NT2/D1 (cell line): ENCODE measurements around the gene STARD5.

Experiments used
- DNase-seq: peaks from one replicate; pipeline ENCODE4 v3.0.0-alpha.2; 2011; ENCODE audit warnings: low read depth, low spot score
- H3K27me3 ChIP-seq: 2 replicates; pipeline ENCODE4 v1.6.0; 2011; ENCODE audit warnings: mild to moderate bottlenecking; ENCODE audit not compliant: insufficient read length, insufficient read depth
- H3K36me3 ChIP-seq: 2 replicates; pipeline ENCODE4 v1.6.1; 2011; ENCODE audit warnings: mild to moderate bottlenecking, low read length, mixed read lengths; ENCODE audit not compliant: insufficient read depth, insufficient read length
- H3K4me1 ChIP-seq: 2 replicates; pipeline ENCODE4 v1.5.1; 2011; ENCODE audit not compliant: insufficient read depth, insufficient read length
- H3K4me3 ChIP-seq: 2 replicates; pipeline ENCODE4 v1.5.1; 2011; ENCODE audit warnings: low read depth; ENCODE audit not compliant: insufficient read length
- H3K9ac ChIP-seq: 2 replicates; pipeline ENCODE4 v1.6.0; 2011; ENCODE audit warnings: low read depth; ENCODE audit not compliant: insufficient read length
- H3K9me3 ChIP-seq: 2 replicates; pipeline ENCODE4 v1.5.1; 2011; ENCODE audit warnings: mild to moderate bottlenecking, low read length; ENCODE audit not compliant: insufficient read depth
- SUZ12 ChIP-seq: IDR thresholded peaks from 2 replicates; pipeline ENCODE4 v1.6.1; 2011; ENCODE audit not compliant: insufficient read length, insufficient read depth; ENCODE audit errors: extremely low read depth
- YY1 ChIP-seq: IDR thresholded peaks from 2 replicates; pipeline ENCODE4 v1.6.1; 2011; ENCODE audit not compliant: insufficient read length, insufficient read depth
- ZNF274 ChIP-seq: IDR thresholded peaks from 2 replicates; pipeline ENCODE4 v1.6.1; 2011; ENCODE audit warnings: mild to moderate bottlenecking, low read depth, low read length

Gene STARD5

GRCh38 chr15:81282606-81282895, 41.4 kb downstream of the STARD5 start:
- Histone ChIP-seq H3K9me3 (peaks cover 7% of the 10 kb centered on the region; the same call in 1 of the 2 replicates), H3K9ac (no peak overlapping the region), H3K27me3 (no peaks in the 10 kb centered on the region), H3K4me1 (no peaks in the 10 kb centered on the region), H3K4me3 (no peak overlapping the region), H3K36me3 (no peaks in the 10 kb centered on the region)
- TF ChIP-seq ZNF274 (no peak), SUZ12 (no peak), YY1 (no peak)
- no peak for DNase-seq

- no peak overlapping the region for H3K4me3 ChIP-seq
- no peaks in the 10 kb centered on the region for H3K36me3 ChIP-seq
- TF ChIP-seq ZNF274 (no peak), YY1 (no peak), SUZ12 (no peak)
- H3K9me3 ChIP-seq, result peaks cover 13% of the 10 kb centered on the region
- H3K4me1 ChIP-seq, result no peaks in the 10 kb centered on the region
- H3K27me3 ChIP-seq, result no peaks in the 10 kb centered on the region
- no peak for DNase-seq
- no peak overlapping the region for H3K9ac ChIP-seq
Measured at GRCh38 chr15:81281766-81282605, 42.0 kb downstream of the STARD5 start.

- no peak overlapping the region for H3K9ac ChIP-seq
- no peaks in the 10 kb centered on the region for H3K4me1 ChIP-seq
- no peaks in the 10 kb centered on the region for H3K36me3 ChIP-seq
- no peak for DNase-seq
- H3K9me3 ChIP-seq, result peaks cover 18% of the 10 kb centered on the region
- TF ChIP-seq ZNF274 (no peak), SUZ12 (no peak), YY1 (no peak)
- no peak overlapping the region for H3K4me3 ChIP-seq
- H3K27me3 ChIP-seq, result no peaks in the 10 kb centered on the region
Measured at GRCh38 chr15:81281456-81281735, 42.5 kb downstream of the STARD5 start.

- no peak for DNase-seq
- no peaks in the 10 kb centered on the region for H3K27me3 ChIP-seq
- no peak overlapping the region for H3K9ac ChIP-seq
- peaks cover 24% of the 10 kb centered on the region for H3K9me3 ChIP-seq
- no peak overlapping the region for H3K4me3 ChIP-seq
- no peak for TF ChIP-seq ZNF274
- TF ChIP-seq YY1, result no peak
- TF ChIP-seq SUZ12, result no peak
- H3K36me3 ChIP-seq, result no peaks in the 10 kb centered on the region
- no peaks in the 10 kb centered on the region for H3K4me1 ChIP-seq
Measured at GRCh38 chr15:81280696-81281455, 43.1 kb downstream of the STARD5 start.

GRCh38 chr15:81279621-81280485, 44.1 kb downstream of the STARD5 start:
- TF ChIP-seq SUZ12 (no peak), ZNF274 (no peak), YY1 (no peak)
- Histone ChIP-seq H3K27me3 (no peaks in the 10 kb centered on the region), H3K4me3 (no peak overlapping the region), H3K9me3 (peaks cover 24% of the 10 kb centered on the region), H3K9ac (no peak overlapping the region), H3K4me1 (no peaks in the 10 kb centered on the region), H3K36me3 (no peaks in the 10 kb centered on the region)
- no peak for DNase-seq

- TF ChIP-seq YY1 (no peak), ZNF274 (no peak), SUZ12 (no peak)
- peaks cover 24% of the 10 kb centered on the region for H3K9me3 ChIP-seq
Measured at GRCh38 chr15:81278306-81279029, 45.5 kb downstream of the STARD5 start.

More at GRCh38 chr15:81278306-81279029, 45.5 kb downstream of the STARD5 start:
- Histone ChIP-seq H3K9ac (no peak overlapping the region), H3K4me3 (no peak overlapping the region), H3K27me3 (no peaks in the 10 kb centered on the region), H3K36me3 (no peaks in the 10 kb centered on the region), H3K4me1 (no peaks in the 10 kb centered on the region)
- DNase-seq, result no peak
